ENCODE measurements around the gene BRAT1. TPM values are rescaled to one million over a fixed set of nuclear protein-coding genes. Genes with fewer than 3 reads are reported as not detected.

The BRAT1 gene
- total and polyA plus RNA-seq, 2 experiments from 2014 or later, result 32.5 to 76.8 TPM

DNA sequence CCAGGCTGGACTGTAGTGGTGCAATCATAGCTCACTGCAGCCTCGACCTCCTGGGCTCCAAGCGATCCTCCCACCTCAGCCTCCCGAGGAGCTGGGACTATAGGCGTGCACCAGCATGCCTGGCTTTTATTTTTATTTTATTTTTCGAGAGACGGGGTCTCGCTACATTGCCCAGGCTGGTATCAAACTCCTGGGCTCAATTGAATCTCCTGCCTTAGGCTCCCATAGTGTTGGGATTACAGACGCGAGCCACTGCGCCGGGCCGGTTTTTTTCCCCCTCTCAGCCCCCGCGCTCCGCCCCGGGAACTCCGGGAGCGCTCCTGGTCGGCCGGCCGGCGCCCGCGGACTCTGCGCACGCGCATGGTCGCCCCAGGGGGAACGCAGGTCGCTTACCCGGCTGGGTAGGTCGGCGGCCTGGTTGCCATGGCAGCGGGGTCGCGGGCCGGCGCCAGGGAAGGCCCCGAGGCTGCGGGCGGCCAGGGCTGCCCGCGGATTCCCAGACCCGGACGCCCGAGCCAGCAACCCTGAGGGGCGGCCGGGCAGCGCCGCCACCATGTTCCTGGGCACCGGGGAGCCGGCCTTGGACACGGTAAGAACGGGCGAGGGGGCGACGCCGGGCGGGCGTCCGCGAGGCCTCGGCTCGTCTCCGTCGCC lies 3.4 kb upstream of the BRAT1 start, which contains the start of gene IQCE:
IQCE (plus strand) TSS at position 351 of the 654 bp plus-strand sequence; CDS start at position 554, 203 bp downstream.
- peaks cover 2% of the 10 kb centered on the region; the same call in 1 of the 2 replicates for H4K20me1 ChIP-seq (replicated peaks; ENCODE audit: insufficient read depth)
- TF ChIP-seq JUNB (IDR thresholded peaks at IDR 0.05; ENCODE audit: unreplicated experiment) (no peak), ZNF114 (CRISPR knock-in tag; IDR thresholded peaks at IDR 0.05) (no peak)
- DNase-seq (ENCODE audit: low spot score), result peak; percentile 95
- no peaks in the 10 kb centered on the region for H3K9me2 ChIP-seq (ENCODE audit: insufficient read depth)
- peaks cover 11% of the 10 kb centered on the region for H3F3A ChIP-seq (replicated peaks; ENCODE audit: low read depth)
- no peak within 1 kb of the TSS for H3K27ac ChIP-seq (ENCODE audit: low read depth)
- no peaks in the 10 kb centered on the region; the same call in 1 of the 3 replicates for H3K9me3 Mint-ChIP-seq
- H3K4me2 ChIP-seq, result peak within 1 kb of the TSS; percentile 95
- H3K27me3 Mint-ChIP-seq (ENCODE audit: insufficient read depth, low read depth, poor library complexity), result peaks cover 6% of the 10 kb centered on the region
- H3K27me3 ChIP-seq (ENCODE audit: insufficient read depth), result no peaks in the 10 kb centered on the region
- H3K79me2 ChIP-seq (replicated peaks; ENCODE audit: insufficient read depth), result peaks cover 11% of the 10 kb centered on the region
- no peak within 1 kb of the TSS for H3K27ac Mint-ChIP-seq
- H2AFZ ChIP-seq, result peak within 1 kb of the TSS; percentile 98
- H3K36me3 ChIP-seq (ENCODE audit: insufficient read depth), result no peaks in the 10 kb centered on the region
- peaks cover 3% of the 10 kb centered on the region for H3K4me1 Mint-ChIP-seq
- peaks cover 7% of the 10 kb centered on the region; the same call in 1 of the 2 replicates for H3K4me1 ChIP-seq (ENCODE audit: insufficient read depth)
- H3K4me3 ChIP-seq, result peak within 1 kb of the TSS; percentile 90
- ATAC-seq, result peak; percentile 67
- H3K36me3 Mint-ChIP-seq (ENCODE audit: low read depth), result peaks cover 7% of the 10 kb centered on the region; the same call in 2 of the 3 replicates
- peak within 1 kb of the TSS; percentile 68 for H3K4me3 Mint-ChIP-seq

DNA sequence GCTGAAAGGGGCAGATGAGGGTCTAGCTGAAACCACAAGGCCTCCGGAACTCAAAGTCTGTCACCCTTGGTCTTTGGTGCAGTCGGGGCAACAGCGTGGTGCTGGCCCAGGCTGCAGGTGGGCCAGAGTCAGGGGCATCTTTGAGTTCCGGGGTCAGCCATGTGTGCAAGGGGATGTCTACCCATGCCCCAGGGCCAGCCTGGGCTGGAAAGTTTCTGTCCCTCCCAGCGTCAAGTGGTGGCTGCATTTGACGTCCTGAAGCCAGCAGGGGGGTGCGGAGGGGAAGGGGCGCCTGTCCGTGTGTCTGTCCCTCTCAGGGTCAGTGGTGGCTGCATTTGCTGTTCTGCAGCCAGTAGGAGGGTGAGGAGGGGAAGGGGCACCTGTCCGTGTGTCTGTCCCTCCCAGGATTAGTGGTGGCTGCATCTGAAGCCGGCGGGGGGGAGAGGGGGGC lies 638 bp downstream of the BRAT1 start:
- Mint-ChIP-seq H3K27ac (no peak overlapping the region), H3K9me3 (no peaks in the 10 kb centered on the region; the same call in 2 of the 3 replicates), H3K36me3 (ENCODE audit: low read depth) (peaks cover 28% of the 10 kb centered on the region), H3K4me1 (peaks cover 8% of the 10 kb centered on the region), H3K4me3 (peak overlapping the region; percentile 80), H3K27me3 (ENCODE audit: insufficient read depth, low read depth, poor library complexity) (peaks cover 6% of the 10 kb centered on the region)
- peaks cover 7% of the 10 kb centered on the region; the same call in 1 of the 2 replicates for H3K4me1 ChIP-seq (ENCODE audit: insufficient read depth)
- H3K36me3 ChIP-seq (ENCODE audit: insufficient read depth), result peaks cover 6% of the 10 kb centered on the region; the same call in 1 of the 2 replicates
- peaks cover 21% of the 10 kb centered on the region for H3K79me2 ChIP-seq (replicated peaks; ENCODE audit: insufficient read depth)
- H3F3A ChIP-seq (replicated peaks; ENCODE audit: low read depth), result peaks cover 11% of the 10 kb centered on the region
- H3K4me3 ChIP-seq, result peak overlapping the region; percentile 83
- ATAC-seq (no peak), DNase-seq (ENCODE audit: low spot score) (no peak)
- H4K20me1 ChIP-seq (replicated peaks; ENCODE audit: insufficient read depth), result peaks cover 9% of the 10 kb centered on the region
- peak overlapping the region; percentile 85 for H3K4me2 ChIP-seq
- no peak overlapping the region for H3K27ac ChIP-seq (ENCODE audit: low read depth)
- H3K9me2 ChIP-seq (ENCODE audit: insufficient read depth), result no peaks in the 10 kb centered on the region
- H2AFZ ChIP-seq, result no peak overlapping the region
- H3K27me3 ChIP-seq (ENCODE audit: insufficient read depth), result no peaks in the 10 kb centered on the region
- TF ChIP-seq ZNF114 (CRISPR knock-in tag; IDR thresholded peaks at IDR 0.05) (no peak), CREB1 (CRISPR knock-in tag; IDR thresholded peaks at IDR 0.05; ENCODE audit: low read depth) (no peak), POLR2AphosphoS5 (IDR thresholded peaks at IDR 0.05; ENCODE audit: low read depth) (no peak), EZH2 (IDR thresholded peaks at IDR 0.05; ENCODE audit: low read depth, unreplicated experiment) (no peak), ZNF331 (CRISPR knock-in tag; IDR thresholded peaks at IDR 0.05; ENCODE audit: low read depth) (no peak), NANOG (IDR thresholded peaks at IDR 0.05; ENCODE audit: borderline replicate concordance) (no peak), EZH2phosphoT487 (IDR thresholded peaks at IDR 0.05; ENCODE audit: unreplicated experiment) (no peak), STAT1 (IDR thresholded peaks at IDR 0.05; ENCODE audit: unreplicated experiment) (no peak), JUNB (IDR thresholded peaks at IDR 0.05; ENCODE audit: unreplicated experiment) (no peak)
- TF ChIP-seq, protein P1, sequence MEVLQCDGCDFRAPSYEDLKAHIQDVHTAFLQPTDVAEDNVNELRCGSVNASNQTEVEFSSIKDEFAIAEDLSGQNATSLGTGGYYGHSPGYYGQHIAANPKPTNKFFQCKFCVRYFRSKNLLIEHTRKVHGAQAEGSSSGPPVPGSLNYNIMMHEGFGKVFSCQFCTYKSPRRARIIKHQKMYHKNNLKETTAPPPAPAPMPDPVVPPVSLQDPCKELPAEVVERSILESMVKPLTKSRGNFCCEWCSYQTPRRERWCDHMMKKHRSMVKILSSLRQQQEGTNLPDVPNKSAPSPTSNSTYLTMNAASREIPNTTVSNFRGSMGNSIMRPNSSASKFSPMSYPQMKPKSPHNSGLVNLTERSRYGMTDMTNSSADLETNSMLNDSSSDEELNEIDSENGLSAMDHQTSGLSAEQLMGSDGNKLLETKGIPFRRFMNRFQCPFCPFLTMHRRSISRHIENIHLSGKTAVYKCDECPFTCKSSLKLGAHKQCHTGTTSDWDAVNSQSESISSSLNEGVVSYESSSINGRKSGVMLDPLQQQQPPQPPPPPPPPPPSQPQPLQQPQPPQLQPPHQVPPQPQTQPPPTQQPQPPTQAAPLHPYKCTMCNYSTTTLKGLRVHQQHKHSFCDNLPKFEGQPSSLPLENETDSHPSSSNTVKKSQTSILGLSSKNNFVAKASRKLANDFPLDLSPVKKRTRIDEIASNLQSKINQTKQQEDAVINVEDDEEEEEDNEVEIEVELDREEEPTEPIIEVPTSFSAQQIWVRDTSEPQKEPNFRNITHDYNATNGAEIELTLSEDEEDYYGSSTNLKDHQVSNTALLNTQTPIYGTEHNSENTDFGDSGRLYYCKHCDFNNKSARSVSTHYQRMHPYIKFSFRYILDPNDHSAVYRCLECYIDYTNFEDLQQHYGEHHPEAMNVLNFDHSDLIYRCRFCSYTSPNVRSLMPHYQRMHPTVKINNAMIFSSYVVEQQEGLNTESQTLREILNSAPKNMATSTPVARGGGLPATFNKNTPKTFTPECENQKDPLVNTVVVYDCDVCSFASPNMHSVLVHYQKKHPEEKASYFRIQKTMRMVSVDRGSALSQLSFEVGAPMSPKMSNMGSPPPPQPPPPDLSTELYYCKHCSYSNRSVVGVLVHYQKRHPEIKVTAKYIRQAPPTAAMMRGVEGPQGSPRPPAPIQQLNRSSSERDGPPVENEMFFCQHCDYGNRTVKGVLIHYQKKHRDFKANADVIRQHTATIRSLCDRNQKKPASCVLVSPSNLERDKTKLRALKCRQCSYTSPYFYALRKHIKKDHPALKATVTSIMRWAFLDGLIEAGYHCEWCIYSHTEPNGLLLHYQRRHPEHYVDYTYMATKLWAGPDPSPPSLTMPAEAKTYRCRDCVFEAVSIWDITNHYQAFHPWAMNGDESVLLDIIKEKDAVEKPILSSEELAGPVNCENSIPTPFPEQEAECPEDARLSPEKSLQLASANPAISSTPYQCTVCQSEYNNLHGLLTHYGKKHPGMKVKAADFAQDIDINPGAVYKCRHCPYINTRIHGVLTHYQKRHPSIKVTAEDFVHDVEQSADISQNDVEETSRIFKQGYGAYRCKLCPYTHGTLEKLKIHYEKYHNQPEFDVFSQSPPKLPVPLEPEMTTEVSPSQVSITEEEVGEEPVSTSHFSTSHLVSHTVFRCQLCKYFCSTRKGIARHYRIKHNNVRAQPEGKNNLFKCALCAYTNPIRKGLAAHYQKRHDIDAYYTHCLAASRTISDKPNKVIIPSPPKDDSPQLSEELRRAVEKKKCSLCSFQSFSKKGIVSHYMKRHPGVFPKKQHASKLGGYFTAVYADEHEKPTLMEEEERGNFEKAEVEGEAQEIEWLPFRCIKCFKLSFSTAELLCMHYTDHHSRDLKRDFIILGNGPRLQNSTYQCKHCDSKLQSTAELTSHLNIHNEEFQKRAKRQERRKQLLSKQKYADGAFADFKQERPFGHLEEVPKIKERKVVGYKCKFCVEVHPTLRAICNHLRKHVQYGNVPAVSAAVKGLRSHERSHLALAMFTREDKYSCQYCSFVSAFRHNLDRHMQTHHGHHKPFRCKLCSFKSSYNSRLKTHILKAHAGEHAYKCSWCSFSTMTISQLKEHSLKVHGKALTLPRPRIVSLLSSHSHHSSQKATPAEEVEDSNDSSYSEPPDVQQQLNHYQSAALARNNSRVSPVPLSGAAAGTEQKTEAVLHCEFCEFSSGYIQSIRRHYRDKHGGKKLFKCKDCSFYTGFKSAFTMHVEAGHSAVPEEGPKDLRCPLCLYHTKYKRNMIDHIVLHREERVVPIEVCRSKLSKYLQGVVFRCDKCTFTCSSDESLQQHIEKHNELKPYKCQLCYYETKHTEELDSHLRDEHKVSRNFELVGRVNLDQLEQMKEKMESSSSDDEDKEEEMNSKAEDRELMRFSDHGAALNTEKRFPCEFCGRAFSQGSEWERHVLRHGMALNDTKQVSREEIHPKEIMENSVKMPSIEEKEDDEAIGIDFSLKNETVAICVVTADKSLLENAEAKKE (CRISPR knock-in tag; IDR thresholded peaks at IDR 0.05), result no peak
- TF ChIP-seq, protein P2, sequence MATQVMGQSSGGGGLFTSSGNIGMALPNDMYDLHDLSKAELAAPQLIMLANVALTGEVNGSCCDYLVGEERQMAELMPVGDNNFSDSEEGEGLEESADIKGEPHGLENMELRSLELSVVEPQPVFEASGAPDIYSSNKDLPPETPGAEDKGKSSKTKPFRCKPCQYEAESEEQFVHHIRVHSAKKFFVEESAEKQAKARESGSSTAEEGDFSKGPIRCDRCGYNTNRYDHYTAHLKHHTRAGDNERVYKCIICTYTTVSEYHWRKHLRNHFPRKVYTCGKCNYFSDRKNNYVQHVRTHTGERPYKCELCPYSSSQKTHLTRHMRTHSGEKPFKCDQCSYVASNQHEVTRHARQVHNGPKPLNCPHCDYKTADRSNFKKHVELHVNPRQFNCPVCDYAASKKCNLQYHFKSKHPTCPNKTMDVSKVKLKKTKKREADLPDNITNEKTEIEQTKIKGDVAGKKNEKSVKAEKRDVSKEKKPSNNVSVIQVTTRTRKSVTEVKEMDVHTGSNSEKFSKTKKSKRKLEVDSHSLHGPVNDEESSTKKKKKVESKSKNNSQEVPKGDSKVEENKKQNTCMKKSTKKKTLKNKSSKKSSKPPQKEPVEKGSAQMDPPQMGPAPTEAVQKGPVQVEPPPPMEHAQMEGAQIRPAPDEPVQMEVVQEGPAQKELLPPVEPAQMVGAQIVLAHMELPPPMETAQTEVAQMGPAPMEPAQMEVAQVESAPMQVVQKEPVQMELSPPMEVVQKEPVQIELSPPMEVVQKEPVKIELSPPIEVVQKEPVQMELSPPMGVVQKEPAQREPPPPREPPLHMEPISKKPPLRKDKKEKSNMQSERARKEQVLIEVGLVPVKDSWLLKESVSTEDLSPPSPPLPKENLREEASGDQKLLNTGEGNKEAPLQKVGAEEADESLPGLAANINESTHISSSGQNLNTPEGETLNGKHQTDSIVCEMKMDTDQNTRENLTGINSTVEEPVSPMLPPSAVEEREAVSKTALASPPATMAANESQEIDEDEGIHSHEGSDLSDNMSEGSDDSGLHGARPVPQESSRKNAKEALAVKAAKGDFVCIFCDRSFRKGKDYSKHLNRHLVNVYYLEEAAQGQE (IDR thresholded peaks at IDR 0.05; ENCODE audit: unreplicated experiment), result no peak
